HG03460 (cell line): Measurements from ENCODE around the gene GGNBP2.
A peak's percentile ranks its signal among the peaks of the same experiment; 100 is the strongest.
"Not testable (repeated sequence)": the region's sequence is repeated elsewhere in the genome, so short reads cannot be mapped to it uniquely, and the experiment has no call there.

Experiments
- ATAC-seq: cut with Tn5 transposase; IDR thresholded peaks from one replicate; pipeline ENCODE4 v1.9.1; 2021; ENCODE audit not compliant: unreplicated experiment

Gene GGNBP2

GRCh38 chr17:36544307-36545076 lies at the start of gene GGNBP2:
TSS of gene GGNBP2 (plus strand) at chr17:36544919. CDS start at chr17:36545725, 806 bp downstream.
- ATAC-seq = peak; percentile 55

- ATAC-seq = no peak
These were observed 49.6 kb upstream of the GGNBP2 start for GRCh38 chr17:36495076-36495578.

- no peak for ATAC-seq
These were observed 48.5 kb upstream of the GGNBP2 start for GRCh38 chr17:36496018-36496789.

GRCh38 chr17:36498155-36498554 lies 46.6 kb upstream of the GGNBP2 start:
- no peak for ATAC-seq

- no peak for ATAC-seq
These were observed 46.0 kb upstream of the GGNBP2 start for GRCh38 chr17:36498560-36499300.

GRCh38 chr17:36500745-36501225 lies 43.9 kb upstream of the GGNBP2 start:
- ATAC-seq = no peak

- no peak for ATAC-seq
These were observed 43.4 kb upstream of the GGNBP2 start for GRCh38 chr17:36501351-36501750.

GRCh38 chr17:36501963-36502362 lies 42.8 kb upstream of the GGNBP2 start:
- ATAC-seq = no peak

GRCh38 chr17:36503456-36504155 lies 41.1 kb upstream of the GGNBP2 start:
- no peak for ATAC-seq

- no peak for ATAC-seq
These were observed 40.6 kb upstream of the GGNBP2 start for GRCh38 chr17:36504156-36504545.

- ATAC-seq = no peak
These were observed 39.5 kb upstream of the GGNBP2 start for GRCh38 chr17:36505171-36505570.

- no peak for ATAC-seq
These were observed 38.4 kb upstream of the GGNBP2 start for GRCh38 chr17:36506249-36506826.

- no peak for ATAC-seq
These were observed 37.9 kb upstream of the GGNBP2 start for GRCh38 chr17:36506831-36507230.

GRCh38 chr17:36507266-36507665 lies 37.5 kb upstream of the GGNBP2 start:
- no peak for ATAC-seq

- ATAC-seq = not testable (repeated sequence)
These were observed 36.3 kb upstream of the GGNBP2 start for GRCh38 chr17:36508439-36508838.

- ATAC-seq = no peak
These were observed 35.3 kb upstream of the GGNBP2 start for GRCh38 chr17:36509272-36509985.

- ATAC-seq = no peak
These were observed 34.1 kb upstream of the GGNBP2 start for GRCh38 chr17:36510636-36511035.

GRCh38 chr17:36511216-36511615 lies 33.5 kb upstream of the GGNBP2 start:
- ATAC-seq = no peak

- no peak for ATAC-seq
These were observed 32.1 kb upstream of the GGNBP2 start for GRCh38 chr17:36512641-36513040.

GRCh38 chr17:36514856-36515255 lies 29.9 kb upstream of the GGNBP2 start:
- no peak for ATAC-seq
